ENCODE measurements around the gene CCDC141. TPM values are rescaled to one million over a fixed set of nuclear protein-coding genes. Genes with fewer than 3 reads are reported as not detected.

The CCDC141 gene
- total and polyA plus RNA-seq, 2 experiments from 2014 or later = 11.7 to 13.4 TPM

DNA sequence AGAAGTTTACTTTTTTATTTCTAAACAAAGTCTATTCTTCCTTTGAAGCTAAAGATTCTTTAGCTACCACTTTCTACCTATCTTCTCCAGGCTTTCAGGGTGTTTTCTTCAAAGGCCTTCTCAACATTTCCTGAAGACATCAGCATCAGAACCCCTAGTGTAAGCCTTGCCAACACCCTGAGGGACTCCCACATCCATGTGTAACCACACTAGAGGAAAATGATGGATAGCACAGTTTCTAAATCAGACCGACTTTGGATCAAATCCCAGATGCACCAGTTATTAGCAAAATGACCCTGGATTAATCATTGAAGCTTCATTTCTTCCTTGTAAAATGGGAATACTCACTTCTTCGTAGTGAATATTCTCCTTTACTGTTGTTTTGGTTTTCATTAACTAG, 238.0 kb downstream of the CCDC141 start (continued):
- TF ChIP-seq, protein P1, sequence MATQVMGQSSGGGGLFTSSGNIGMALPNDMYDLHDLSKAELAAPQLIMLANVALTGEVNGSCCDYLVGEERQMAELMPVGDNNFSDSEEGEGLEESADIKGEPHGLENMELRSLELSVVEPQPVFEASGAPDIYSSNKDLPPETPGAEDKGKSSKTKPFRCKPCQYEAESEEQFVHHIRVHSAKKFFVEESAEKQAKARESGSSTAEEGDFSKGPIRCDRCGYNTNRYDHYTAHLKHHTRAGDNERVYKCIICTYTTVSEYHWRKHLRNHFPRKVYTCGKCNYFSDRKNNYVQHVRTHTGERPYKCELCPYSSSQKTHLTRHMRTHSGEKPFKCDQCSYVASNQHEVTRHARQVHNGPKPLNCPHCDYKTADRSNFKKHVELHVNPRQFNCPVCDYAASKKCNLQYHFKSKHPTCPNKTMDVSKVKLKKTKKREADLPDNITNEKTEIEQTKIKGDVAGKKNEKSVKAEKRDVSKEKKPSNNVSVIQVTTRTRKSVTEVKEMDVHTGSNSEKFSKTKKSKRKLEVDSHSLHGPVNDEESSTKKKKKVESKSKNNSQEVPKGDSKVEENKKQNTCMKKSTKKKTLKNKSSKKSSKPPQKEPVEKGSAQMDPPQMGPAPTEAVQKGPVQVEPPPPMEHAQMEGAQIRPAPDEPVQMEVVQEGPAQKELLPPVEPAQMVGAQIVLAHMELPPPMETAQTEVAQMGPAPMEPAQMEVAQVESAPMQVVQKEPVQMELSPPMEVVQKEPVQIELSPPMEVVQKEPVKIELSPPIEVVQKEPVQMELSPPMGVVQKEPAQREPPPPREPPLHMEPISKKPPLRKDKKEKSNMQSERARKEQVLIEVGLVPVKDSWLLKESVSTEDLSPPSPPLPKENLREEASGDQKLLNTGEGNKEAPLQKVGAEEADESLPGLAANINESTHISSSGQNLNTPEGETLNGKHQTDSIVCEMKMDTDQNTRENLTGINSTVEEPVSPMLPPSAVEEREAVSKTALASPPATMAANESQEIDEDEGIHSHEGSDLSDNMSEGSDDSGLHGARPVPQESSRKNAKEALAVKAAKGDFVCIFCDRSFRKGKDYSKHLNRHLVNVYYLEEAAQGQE (IDR thresholded peaks at IDR 0.05; ENCODE audit: unreplicated experiment) = no peak
- TF ChIP-seq POLR2AphosphoS5 (IDR thresholded peaks at IDR 0.05; ENCODE audit: low read depth) (no peak), NANOG (IDR thresholded peaks at IDR 0.05; ENCODE audit: borderline replicate concordance) (no peak), EZH2 (IDR thresholded peaks at IDR 0.05; ENCODE audit: low read depth, unreplicated experiment) (no peak)

GRCh38 chr2:178811045-178811444, 238.9 kb downstream of the CCDC141 start:
- Histone ChIP-seq H3K4me2 (no peak overlapping the region), H3K36me3 (ENCODE audit: insufficient read depth) (no peaks in the 10 kb centered on the region), H3F3A (replicated peaks; ENCODE audit: low read depth) (no peaks in the 10 kb centered on the region), H3K4me3 (no peak overlapping the region), H3K9me2 (ENCODE audit: insufficient read depth) (no peaks in the 10 kb centered on the region), H2AFZ (no peak overlapping the region), H3K27ac (ENCODE audit: low read depth) (no peak overlapping the region), H3K4me1 (ENCODE audit: insufficient read depth) (no peaks in the 10 kb centered on the region), H4K20me1 (replicated peaks; ENCODE audit: insufficient read depth) (no peaks in the 10 kb centered on the region), H3K27me3 (ENCODE audit: insufficient read depth) (no peaks in the 10 kb centered on the region), H3K79me2 (replicated peaks; ENCODE audit: insufficient read depth) (no peaks in the 10 kb centered on the region)
- Mint-ChIP-seq H3K27me3 (ENCODE audit: insufficient read depth, low read depth, poor library complexity) (no peaks in the 10 kb centered on the region), H3K36me3 (ENCODE audit: low read depth) (no peaks in the 10 kb centered on the region), H3K27ac (no peak overlapping the region), H3K9me3 (no peaks in the 10 kb centered on the region), H3K4me1 (no peaks in the 10 kb centered on the region), H3K4me3 (no peak overlapping the region)
- DNase-seq (ENCODE audit: low spot score) (no peak), ATAC-seq (no peak)
- TF ChIP-seq STAT1 (IDR thresholded peaks at IDR 0.05; ENCODE audit: unreplicated experiment) (no peak), NANOG (IDR thresholded peaks at IDR 0.05; ENCODE audit: borderline replicate concordance) (no peak), POLR2AphosphoS5 (IDR thresholded peaks at IDR 0.05; ENCODE audit: low read depth) (no peak), EZH2 (IDR thresholded peaks at IDR 0.05; ENCODE audit: low read depth, unreplicated experiment) (no peak), EZH2phosphoT487 (IDR thresholded peaks at IDR 0.05; ENCODE audit: unreplicated experiment) (no peak), CREB1 (CRISPR knock-in tag; IDR thresholded peaks at IDR 0.05; ENCODE audit: low read depth) (no peak), ZNF331 (CRISPR knock-in tag; IDR thresholded peaks at IDR 0.05; ENCODE audit: low read depth) (no peak), CTCF (conservative IDR thresholded peaks at IDR 0.05; ENCODE audit: low read depth in 2 of 2) (no peak)
- TF ChIP-seq, protein P1 (IDR thresholded peaks at IDR 0.05; ENCODE audit: unreplicated experiment) = no peak
- TF ChIP-seq, protein P2, sequence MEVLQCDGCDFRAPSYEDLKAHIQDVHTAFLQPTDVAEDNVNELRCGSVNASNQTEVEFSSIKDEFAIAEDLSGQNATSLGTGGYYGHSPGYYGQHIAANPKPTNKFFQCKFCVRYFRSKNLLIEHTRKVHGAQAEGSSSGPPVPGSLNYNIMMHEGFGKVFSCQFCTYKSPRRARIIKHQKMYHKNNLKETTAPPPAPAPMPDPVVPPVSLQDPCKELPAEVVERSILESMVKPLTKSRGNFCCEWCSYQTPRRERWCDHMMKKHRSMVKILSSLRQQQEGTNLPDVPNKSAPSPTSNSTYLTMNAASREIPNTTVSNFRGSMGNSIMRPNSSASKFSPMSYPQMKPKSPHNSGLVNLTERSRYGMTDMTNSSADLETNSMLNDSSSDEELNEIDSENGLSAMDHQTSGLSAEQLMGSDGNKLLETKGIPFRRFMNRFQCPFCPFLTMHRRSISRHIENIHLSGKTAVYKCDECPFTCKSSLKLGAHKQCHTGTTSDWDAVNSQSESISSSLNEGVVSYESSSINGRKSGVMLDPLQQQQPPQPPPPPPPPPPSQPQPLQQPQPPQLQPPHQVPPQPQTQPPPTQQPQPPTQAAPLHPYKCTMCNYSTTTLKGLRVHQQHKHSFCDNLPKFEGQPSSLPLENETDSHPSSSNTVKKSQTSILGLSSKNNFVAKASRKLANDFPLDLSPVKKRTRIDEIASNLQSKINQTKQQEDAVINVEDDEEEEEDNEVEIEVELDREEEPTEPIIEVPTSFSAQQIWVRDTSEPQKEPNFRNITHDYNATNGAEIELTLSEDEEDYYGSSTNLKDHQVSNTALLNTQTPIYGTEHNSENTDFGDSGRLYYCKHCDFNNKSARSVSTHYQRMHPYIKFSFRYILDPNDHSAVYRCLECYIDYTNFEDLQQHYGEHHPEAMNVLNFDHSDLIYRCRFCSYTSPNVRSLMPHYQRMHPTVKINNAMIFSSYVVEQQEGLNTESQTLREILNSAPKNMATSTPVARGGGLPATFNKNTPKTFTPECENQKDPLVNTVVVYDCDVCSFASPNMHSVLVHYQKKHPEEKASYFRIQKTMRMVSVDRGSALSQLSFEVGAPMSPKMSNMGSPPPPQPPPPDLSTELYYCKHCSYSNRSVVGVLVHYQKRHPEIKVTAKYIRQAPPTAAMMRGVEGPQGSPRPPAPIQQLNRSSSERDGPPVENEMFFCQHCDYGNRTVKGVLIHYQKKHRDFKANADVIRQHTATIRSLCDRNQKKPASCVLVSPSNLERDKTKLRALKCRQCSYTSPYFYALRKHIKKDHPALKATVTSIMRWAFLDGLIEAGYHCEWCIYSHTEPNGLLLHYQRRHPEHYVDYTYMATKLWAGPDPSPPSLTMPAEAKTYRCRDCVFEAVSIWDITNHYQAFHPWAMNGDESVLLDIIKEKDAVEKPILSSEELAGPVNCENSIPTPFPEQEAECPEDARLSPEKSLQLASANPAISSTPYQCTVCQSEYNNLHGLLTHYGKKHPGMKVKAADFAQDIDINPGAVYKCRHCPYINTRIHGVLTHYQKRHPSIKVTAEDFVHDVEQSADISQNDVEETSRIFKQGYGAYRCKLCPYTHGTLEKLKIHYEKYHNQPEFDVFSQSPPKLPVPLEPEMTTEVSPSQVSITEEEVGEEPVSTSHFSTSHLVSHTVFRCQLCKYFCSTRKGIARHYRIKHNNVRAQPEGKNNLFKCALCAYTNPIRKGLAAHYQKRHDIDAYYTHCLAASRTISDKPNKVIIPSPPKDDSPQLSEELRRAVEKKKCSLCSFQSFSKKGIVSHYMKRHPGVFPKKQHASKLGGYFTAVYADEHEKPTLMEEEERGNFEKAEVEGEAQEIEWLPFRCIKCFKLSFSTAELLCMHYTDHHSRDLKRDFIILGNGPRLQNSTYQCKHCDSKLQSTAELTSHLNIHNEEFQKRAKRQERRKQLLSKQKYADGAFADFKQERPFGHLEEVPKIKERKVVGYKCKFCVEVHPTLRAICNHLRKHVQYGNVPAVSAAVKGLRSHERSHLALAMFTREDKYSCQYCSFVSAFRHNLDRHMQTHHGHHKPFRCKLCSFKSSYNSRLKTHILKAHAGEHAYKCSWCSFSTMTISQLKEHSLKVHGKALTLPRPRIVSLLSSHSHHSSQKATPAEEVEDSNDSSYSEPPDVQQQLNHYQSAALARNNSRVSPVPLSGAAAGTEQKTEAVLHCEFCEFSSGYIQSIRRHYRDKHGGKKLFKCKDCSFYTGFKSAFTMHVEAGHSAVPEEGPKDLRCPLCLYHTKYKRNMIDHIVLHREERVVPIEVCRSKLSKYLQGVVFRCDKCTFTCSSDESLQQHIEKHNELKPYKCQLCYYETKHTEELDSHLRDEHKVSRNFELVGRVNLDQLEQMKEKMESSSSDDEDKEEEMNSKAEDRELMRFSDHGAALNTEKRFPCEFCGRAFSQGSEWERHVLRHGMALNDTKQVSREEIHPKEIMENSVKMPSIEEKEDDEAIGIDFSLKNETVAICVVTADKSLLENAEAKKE (CRISPR knock-in tag; IDR thresholded peaks at IDR 0.05) = no peak

All from GM23338 (cell line).